GM06990 (cell line): Measurements from ENCODE around the gene RASGEF1C.

Experiments
- DNase-seq: peaks from one replicate; pipeline ENCODE4 v3.0.0-alpha.2; 2011; ENCODE audit not compliant: insufficient read length; ENCODE audit errors: extremely low read depth
- H3K27me3 ChIP-seq: replicated peaks from 2 replicates; pipeline ENCODE4 v1.6.0; 2011; ENCODE audit warnings: low read length; ENCODE audit not compliant: control insufficient read depth, insufficient read depth
- H3K36me3 ChIP-seq: 2 replicates; pipeline ENCODE4 v1.5.1; 2011; ENCODE audit warnings: low read length; ENCODE audit not compliant: control insufficient read depth, insufficient read depth
- H3K4me3 ChIP-seq: replicated peaks from 2 replicates; pipeline ENCODE4 v1.5.1; 2011; ENCODE audit warnings: low read depth, mild to moderate bottlenecking, control low read depth, low read length
- TF ChIP-seq, protein P1 (sequence below): IDR thresholded peaks from 2 replicates; pipeline ENCODE4 v1.5.1; 2011; ENCODE audit warnings: low read length, control low read depth, mild to moderate bottlenecking, inconsistent platforms; ENCODE audit not compliant: insufficient read depth, poor library complexity, severe bottlenecking

Gene RASGEF1C

DNA sequence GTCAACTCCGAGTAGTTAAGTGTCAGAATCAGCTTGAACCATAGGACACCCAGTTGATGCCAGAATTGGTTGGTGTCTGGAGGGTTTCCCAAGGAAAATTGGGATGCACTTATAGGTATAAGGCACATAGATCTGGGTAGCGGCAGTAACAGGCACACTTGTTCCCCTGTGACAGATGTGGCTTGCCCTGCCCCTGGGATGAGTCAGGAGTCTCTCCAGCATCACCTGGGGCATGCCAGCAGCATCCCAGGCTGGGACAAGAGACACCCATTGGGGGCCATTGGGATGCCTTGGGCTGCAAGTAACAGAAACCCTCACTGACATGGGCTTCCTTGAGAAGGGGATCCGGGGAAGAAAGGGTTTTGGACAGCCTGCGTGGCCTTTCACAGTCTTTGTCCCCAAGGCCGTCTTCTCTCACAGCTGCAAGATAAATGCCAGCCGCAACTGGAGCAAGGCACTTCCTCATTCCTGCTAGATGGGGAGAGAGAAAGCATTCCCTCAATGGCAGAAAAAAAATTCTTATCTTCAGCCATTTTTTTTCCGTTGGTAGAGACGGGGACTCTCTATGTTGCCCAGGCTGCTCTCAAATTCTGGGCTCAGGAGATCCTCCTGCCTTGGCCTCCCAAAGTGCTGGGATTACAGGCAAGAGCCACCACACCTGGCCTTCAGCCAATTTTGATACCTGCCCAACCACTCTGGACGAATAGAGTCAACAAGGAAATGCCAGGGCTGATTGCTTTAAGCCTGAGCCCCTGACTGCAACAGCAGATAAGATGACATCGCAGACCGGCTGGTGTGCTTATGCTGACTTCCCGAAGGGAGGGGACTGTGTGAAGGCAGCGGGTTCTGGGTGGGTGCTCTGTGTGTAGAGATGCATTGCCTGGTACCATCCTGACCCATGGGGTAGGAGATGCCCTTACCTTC, 124.1 kb downstream of the RASGEF1C start:
- DNase-seq: no peak
- H3K4me3 ChIP-seq: no peak overlapping the region

DNA sequence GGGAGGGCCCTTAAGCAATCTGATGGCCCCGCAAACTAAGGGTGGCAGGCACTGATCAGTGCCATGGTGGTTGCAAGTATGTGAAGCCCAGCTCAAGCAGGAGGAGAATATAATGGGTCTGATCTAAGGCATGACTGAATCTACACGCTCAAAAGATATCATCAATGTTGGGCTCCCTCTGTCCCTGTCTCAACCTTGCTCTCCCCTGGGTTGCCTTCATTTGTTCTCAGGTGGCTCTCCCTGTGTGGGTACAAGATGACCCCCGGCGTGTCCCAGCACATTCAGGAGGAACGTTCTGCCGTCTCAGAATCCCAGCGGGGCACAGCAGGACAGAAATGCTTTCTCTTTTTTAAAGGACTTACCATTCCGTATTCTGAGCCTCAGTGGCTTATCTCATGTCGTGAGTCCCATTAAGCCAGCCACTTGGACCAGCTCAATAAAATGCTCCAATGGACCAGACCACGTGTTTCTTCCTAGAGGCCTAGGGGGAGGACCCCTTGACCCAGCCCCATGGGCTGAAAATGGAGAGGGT, 125.4 kb downstream of the RASGEF1C start:
- no peaks in the 10 kb centered on the region for H3K36me3 ChIP-seq
- no peak for DNase-seq
- H3K4me3 ChIP-seq: no peak overlapping the region
- TF ChIP-seq, protein P1, sequence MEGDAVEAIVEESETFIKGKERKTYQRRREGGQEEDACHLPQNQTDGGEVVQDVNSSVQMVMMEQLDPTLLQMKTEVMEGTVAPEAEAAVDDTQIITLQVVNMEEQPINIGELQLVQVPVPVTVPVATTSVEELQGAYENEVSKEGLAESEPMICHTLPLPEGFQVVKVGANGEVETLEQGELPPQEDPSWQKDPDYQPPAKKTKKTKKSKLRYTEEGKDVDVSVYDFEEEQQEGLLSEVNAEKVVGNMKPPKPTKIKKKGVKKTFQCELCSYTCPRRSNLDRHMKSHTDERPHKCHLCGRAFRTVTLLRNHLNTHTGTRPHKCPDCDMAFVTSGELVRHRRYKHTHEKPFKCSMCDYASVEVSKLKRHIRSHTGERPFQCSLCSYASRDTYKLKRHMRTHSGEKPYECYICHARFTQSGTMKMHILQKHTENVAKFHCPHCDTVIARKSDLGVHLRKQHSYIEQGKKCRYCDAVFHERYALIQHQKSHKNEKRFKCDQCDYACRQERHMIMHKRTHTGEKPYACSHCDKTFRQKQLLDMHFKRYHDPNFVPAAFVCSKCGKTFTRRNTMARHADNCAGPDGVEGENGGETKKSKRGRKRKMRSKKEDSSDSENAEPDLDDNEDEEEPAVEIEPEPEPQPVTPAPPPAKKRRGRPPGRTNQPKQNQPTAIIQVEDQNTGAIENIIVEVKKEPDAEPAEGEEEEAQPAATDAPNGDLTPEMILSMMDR: no peak
- H3K27me3 ChIP-seq: no peaks in the 10 kb centered on the region

More for the DNA sequence above, 124.1 kb downstream of the RASGEF1C start:
- no peaks in the 10 kb centered on the region for H3K36me3 ChIP-seq
- H3K27me3 ChIP-seq: no peaks in the 10 kb centered on the region
- TF ChIP-seq, protein P1: no peak

DNA sequence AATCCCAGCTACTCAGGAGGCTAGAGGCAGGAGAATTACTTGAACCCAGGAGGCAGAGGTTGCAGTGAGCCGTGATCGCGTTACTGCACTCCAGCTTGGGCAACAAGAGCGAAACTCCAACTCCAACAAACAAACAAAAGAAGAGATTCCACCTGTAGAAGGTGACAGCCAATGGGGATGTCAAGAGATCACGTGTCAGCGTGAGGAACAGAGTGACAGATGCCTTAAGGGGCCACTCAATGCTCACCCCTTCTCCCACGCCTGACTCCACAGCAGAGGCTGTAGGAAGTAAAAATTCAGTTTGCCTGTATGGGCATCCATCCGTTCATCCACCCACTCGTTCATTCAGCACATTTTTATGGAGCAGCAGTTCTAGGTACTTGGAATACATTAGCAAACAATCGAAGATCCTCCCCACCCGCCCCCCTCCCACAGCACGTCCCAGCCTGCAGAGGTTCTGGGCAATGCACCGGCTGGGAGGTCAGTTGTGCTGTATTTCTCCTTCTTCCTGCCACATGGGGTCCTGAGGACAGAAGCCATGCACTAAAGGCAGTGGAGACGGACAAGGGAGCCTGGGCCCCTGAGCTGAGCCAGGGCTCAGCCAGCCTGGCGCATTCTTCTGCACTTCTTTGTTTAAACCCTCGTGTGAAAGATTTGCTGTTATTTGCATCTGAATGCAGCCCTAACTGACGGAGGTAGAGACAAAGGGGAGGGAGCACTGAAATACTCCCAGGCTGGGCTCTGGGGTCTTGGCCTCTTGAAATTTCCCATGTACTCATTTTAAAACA, 126.2 kb downstream of the RASGEF1C start:
- DNase-seq: no peak

DNA sequence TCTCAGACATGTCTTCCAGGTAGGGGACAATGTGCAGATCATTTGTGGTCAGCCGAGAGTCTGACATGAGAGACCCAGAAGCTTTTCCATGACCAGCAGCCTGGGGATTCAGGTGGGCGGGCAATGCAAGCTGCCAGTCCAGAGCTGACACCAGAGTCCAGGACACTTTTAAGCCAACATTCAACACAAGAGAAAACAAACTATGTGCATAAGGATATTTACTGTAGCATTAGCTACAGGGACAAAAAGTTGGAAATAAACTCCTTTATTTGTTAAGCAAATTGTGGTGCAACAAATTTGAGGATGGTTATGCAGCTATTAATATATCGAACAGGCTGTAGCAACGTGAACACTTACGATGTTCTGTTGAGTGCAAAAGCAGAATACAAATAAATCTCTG, 127.5 kb downstream of the RASGEF1C start:
- TF ChIP-seq, protein P1: no peak
- no peak for DNase-seq
- Histone ChIP-seq H3K36me3 (no peaks in the 10 kb centered on the region), H3K27me3 (no peaks in the 10 kb centered on the region), H3K4me3 (no peak overlapping the region)

More for the DNA sequence above, 126.2 kb downstream of the RASGEF1C start:
- no peaks in the 10 kb centered on the region for H3K36me3 ChIP-seq
- no peak overlapping the region for H3K4me3 ChIP-seq
- TF ChIP-seq, protein P1: no peak
- no peaks in the 10 kb centered on the region for H3K27me3 ChIP-seq

DNA sequence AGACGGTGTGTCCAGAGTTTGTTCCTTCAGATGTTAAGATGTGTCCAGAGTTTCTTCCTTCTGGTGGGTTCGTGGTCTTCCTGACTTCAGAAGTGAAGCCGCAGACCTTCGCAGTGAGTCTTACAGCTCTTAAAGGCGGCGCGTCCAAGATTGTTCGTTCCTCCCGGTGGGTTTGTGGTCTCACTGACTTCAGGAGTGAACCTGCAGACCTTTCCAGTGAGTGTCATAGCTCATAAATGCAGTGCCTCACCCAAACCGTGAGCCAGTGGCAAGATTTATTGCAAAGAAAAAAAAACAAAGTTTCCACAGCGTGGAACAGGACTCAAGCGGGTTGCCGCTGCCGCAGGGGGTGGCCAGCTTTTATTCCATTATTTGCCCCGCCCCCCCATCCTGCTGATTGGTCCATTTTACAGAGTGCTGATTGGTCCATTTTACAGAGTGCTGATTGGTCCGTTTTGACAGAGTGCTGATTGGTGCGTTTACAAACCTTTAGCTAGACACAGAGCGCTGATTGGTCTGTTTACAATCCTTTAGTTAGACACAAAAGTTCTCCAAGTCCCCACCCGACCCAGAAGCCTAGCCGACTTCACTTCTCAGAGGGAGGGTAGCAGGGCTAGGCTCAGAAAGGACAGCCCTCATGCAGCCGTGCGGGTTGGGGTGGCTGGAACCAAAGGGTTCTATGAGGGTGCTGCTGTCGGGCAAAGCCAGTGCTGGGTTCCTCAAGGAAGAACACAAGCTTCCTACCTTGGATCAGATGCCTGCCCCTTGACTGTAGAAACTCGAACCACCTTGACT, 128.3 kb downstream of the RASGEF1C start:
- no peak overlapping the region for H3K4me3 ChIP-seq
- no peaks in the 10 kb centered on the region for H3K27me3 ChIP-seq
- no peaks in the 10 kb centered on the region for H3K36me3 ChIP-seq
- DNase-seq: no peak
- TF ChIP-seq, protein P1: no peak
